Measurements from ENCODE around the gene AOAH. TPM values are rescaled to one million over a fixed set of nuclear protein-coding genes. Genes with fewer than 3 reads are reported as not detected.

AOAH gene
- total and polyA plus RNA-seq, 2 donors (not counting 3 experiments of a cell fraction or from before 2014, with no cell fraction given), result not detected

GRCh38 chr7:36606976-36607720, 117.1 kb downstream of the AOAH start:
- Histone ChIP-seq H3K36me3 (ENCODE audit: control insufficient read depth in 2 of 2, extremely low read depth in 1 of 2, insufficient read depth in 2 of 2, low read length in 2 of 2) (no peaks in the 10 kb centered on the region), H3K79me2 (ENCODE audit: control insufficient read depth, insufficient read depth, low read length) (no peaks in the 10 kb centered on the region), H3K4me1 (ENCODE audit: control insufficient read depth, extremely low read depth, insufficient read depth, low read length) (no peaks in the 10 kb centered on the region), H3K27ac (ENCODE audit: insufficient read depth, low read depth, low read length) (no peak overlapping the region), H3K9me1 (replicated peaks; ENCODE audit: control insufficient read depth, extremely low read depth, insufficient read depth, low read length) (no peaks in the 10 kb centered on the region), H3K9me3 (replicated peaks; ENCODE audit: control insufficient read depth, insufficient read depth, low read length) (no peaks in the 10 kb centered on the region), H3K4me2 (ENCODE audit: insufficient read depth, low read length) (no peak overlapping the region), H3K27me3 (ENCODE audit: control insufficient read depth in 2 of 2, insufficient read depth in 2 of 2, low read length in 2 of 2) (no peaks in the 10 kb centered on the region), H4K20me1 (replicated peaks; ENCODE audit: control insufficient read depth, extremely low read depth, insufficient read depth, low read length) (no peaks in the 10 kb centered on the region), H2AFZ (ENCODE audit: low read depth, low read length) (no peak overlapping the region), H3K4me3 (replicated peaks in 1 of 3; ENCODE audit: insufficient read depth in 1 of 3, low read depth in 1 of 3, low read length in 3 of 3) (no peak overlapping the region), H3K9ac (replicated peaks; ENCODE audit: extremely low read depth, insufficient read depth, low read length) (no peak overlapping the region)
- dilution Hi-C loops (cut with MboI; ENCODE audit: extremely low pct_ligation_motif_present, low sequenced_read_pairs) (no loop called here), intact Hi-C loops (cut with micrococcal nuclease) (no loop called here)
- TF ChIP-seq POLR2A (IDR thresholded peaks at IDR 0.05; ENCODE audit: low read depth, low read length), result no peak
- no peak for TF ChIP-seq GATA2 (IDR thresholded peaks at IDR 0.05; ENCODE audit: insufficient read depth, insufficient read length, low read depth, low read length)
- TF ChIP-seq MAX (IDR thresholded peaks at IDR 0.05; ENCODE audit: insufficient read depth, insufficient read length), result no peak
- TF ChIP-seq JUN (IDR thresholded peaks at IDR 0.05; ENCODE audit: borderline replicate concordance, insufficient read depth, insufficient read length, low read depth), result no peak
- TF ChIP-seq MYC (IDR thresholded peaks at IDR 0.05; ENCODE audit: low read depth, low read length), result no peak
- no peak for TF ChIP-seq POLR2AphosphoS5 (IDR thresholded peaks at IDR 0.05; ENCODE audit: insufficient read depth, low read depth, low read length)
- no peak for TF ChIP-seq FOS (IDR thresholded peaks at IDR 0.05; ENCODE audit: borderline replicate concordance, insufficient read depth, low read length)
- no peak for TF ChIP-seq CTCF (IDR thresholded peaks at IDR 0.05; ENCODE audit: extremely low read depth in 1 of 2, insufficient read depth in 1 of 2, low read depth in 1 of 2, low read length in 2 of 2)
- no peak for TF ChIP-seq EZH2 (IDR thresholded peaks at IDR 0.05; ENCODE audit: borderline replicate concordance, low read depth, low read length, severe bottlenecking)
- FAIRE-seq (no peak), DNase-seq (ENCODE audit: low read depth, low spot score) (no peak)
- BruUV-seq (replicated peaks), result no TSS peak
- POLR2A ChIA-PET, result no interaction called here
- CTCF ChIA-PET, result no interaction called here

All from endothelial cell of umbilical vein (primary cell).